Lower lobe of right lung (tissue), 2 donors: Measurements from ENCODE around the gene VAPB. TPM values are rescaled to one million over a fixed set of nuclear protein-coding genes. Genes with fewer than 3 reads are reported as not detected.

Experiments
- ATAC-seq, 2 donors: fragments of 200-7000 bp; cut with Tn5 transposase; one replicate each; pipeline ENCODE4 v1.9.1; 2020 to 2022; ENCODE audit warnings: mild to moderate bottlenecking in 2 of 2, moderate library complexity in 2 of 2
- DNase-seq: peaks from one replicate; pipeline ENCODE4 v3.0.0-alpha.2; 2020
- H3K27ac ChIP-seq: fragments of 200-600 bp; one replicate; pipeline ENCODE4 v1.8.0; 2022
- H3K27me3 ChIP-seq: fragments of 200-600 bp; one replicate; pipeline ENCODE4 v1.8.0; 2022; ENCODE audit warnings: low read depth
- H3K36me3 ChIP-seq: fragments of 200-600 bp; one replicate; pipeline ENCODE4 v1.8.0; 2022; ENCODE audit warnings: mild to moderate bottlenecking
- H3K4me1 ChIP-seq: fragments of 200-600 bp; one replicate; pipeline ENCODE4 v1.8.0; 2022
- H3K4me3 ChIP-seq: fragments of 200-600 bp; one replicate; pipeline ENCODE4 v1.8.0; 2022; ENCODE audit warnings: mild to moderate bottlenecking
- H3K9me3 ChIP-seq: fragments of 200-600 bp; one replicate; pipeline ENCODE4 v1.8.0; 2022
- intact Hi-C: fragments of 100-400 bp; cut with DNase I; formaldehyde crosslinking; loops from one replicate; pipeline ENCODE4 v1.11.0; 2022
- total RNA-seq: library from RNA; stranded (reverse); fragmentation: NEBNext Ultra II Directional; extraction: Animal tissue kit (Norgen Biotek cat#: 25700); gene quantifications from one replicate; pipeline ENCODE4 v1.2.1, GENCODE V29; 2021
- TF ChIP-seq, protein P1 (sequence below): fragments of 200-600 bp; IDR thresholded peaks from one replicate; pipeline ENCODE4 v1.8.0; 2022; ENCODE audit warnings: antibody characterized with exemption, mild to moderate bottlenecking
- donor health status: DM: no; HTN: yes; CAD: no; lungs with severe emphysema.

Gene VAPB
- total RNA-seq, 1 donor from 2014 or later: 44.5 TPM

DNA sequence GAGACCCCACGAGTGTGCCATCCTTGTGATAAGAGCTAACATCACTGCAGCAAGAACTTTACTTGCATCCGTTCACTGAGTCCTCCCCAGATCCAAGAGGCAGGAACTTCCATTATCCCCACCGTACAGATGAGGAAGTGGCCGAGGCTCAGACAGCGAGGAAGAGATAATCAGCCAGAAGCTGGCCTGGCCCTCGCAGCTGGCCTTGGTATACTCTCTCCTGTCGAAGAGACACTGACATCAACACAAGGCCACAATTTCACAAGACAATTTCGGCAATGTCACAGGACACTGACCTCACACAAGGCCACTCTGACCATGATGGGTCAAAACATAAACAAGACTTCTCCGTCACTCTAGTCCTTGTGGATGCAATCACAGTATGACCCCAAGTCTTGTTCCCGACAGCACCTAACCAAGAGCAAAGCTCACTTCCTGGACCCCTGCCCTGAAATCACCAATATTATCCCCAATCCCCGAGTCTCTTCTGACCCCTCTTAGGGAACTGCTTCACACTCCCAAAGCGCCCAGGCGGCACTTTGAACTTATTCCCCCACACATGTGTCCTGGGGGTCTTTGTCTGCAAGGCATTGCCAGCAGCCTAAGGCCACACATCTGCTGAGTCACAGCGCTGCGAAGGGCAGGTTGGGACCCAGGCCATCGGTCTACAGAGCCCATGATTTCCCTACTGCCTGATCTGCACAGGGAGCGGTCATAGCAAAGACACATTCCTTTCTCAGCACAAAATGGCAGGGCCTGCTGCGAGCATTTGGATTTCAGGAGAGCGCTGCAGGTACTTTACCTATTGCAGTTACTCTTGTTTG is 14.8 kb upstream of the VAPB start:
- DNase-seq: peak; percentile 52
- Histone ChIP-seq H3K36me3 (no peaks in the 10 kb centered on the region), H3K4me1 (no peaks in the 10 kb centered on the region), H3K27me3 (no peaks in the 10 kb centered on the region), H3K4me3 (no peak overlapping the region), H3K9me3 (no peaks in the 10 kb centered on the region), H3K27ac (no peak overlapping the region)
- intact Hi-C loops: no loop called here
- peak in 1 of 2 donors; percentile 53 for ATAC-seq
- TF ChIP-seq, protein P1, sequence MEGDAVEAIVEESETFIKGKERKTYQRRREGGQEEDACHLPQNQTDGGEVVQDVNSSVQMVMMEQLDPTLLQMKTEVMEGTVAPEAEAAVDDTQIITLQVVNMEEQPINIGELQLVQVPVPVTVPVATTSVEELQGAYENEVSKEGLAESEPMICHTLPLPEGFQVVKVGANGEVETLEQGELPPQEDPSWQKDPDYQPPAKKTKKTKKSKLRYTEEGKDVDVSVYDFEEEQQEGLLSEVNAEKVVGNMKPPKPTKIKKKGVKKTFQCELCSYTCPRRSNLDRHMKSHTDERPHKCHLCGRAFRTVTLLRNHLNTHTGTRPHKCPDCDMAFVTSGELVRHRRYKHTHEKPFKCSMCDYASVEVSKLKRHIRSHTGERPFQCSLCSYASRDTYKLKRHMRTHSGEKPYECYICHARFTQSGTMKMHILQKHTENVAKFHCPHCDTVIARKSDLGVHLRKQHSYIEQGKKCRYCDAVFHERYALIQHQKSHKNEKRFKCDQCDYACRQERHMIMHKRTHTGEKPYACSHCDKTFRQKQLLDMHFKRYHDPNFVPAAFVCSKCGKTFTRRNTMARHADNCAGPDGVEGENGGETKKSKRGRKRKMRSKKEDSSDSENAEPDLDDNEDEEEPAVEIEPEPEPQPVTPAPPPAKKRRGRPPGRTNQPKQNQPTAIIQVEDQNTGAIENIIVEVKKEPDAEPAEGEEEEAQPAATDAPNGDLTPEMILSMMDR: no peak

GRCh38 chr20:58374906-58375758 is 13.9 kb upstream of the VAPB start:
- Histone ChIP-seq H3K27me3 (no peaks in the 10 kb centered on the region), H3K4me3 (no peak overlapping the region), H3K27ac (no peak overlapping the region), H3K9me3 (no peaks in the 10 kb centered on the region), H3K36me3 (no peaks in the 10 kb centered on the region), H3K4me1 (no peaks in the 10 kb centered on the region)
- ATAC-seq (no peak), DNase-seq (no peak)
- TF ChIP-seq, protein P1: no peak
- intact Hi-C loops: no loop called here

DNA sequence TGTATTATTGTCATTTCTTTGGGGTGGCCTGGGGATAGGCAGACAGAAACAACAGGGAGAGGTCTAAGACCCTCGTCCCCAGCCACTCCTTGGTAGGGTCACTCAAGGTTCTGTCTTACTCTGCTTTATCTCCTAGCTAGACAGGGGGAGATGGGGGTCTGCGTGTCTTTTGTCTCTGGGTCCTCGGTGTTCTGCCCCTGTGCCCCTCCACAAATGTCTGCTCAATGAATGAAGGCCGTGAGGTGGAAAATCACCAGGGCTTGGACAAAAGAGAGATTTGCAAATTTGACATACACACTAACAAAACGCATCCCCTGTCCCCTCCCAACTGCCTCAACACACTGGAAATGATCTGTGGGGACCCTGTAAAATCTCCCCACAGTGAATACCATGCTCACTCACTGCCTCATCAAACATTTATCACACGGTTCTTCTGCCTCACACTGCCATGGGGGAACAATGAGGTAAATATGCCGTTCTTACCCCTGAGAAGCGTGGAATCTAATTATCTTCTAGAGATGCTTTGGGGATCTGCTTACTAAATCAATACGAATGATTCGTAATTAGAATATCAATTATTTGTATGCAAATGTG is 13.2 kb upstream of the VAPB start:
- Histone ChIP-seq H3K4me3 (no peak overlapping the region), H3K27me3 (no peaks in the 10 kb centered on the region), H3K36me3 (no peaks in the 10 kb centered on the region), H3K4me1 (no peaks in the 10 kb centered on the region), H3K27ac (no peak overlapping the region), H3K9me3 (no peaks in the 10 kb centered on the region)
- ATAC-seq: no peak
- intact Hi-C loops: no loop called here
- no peak for DNase-seq
- TF ChIP-seq, protein P1: no peak

DNA sequence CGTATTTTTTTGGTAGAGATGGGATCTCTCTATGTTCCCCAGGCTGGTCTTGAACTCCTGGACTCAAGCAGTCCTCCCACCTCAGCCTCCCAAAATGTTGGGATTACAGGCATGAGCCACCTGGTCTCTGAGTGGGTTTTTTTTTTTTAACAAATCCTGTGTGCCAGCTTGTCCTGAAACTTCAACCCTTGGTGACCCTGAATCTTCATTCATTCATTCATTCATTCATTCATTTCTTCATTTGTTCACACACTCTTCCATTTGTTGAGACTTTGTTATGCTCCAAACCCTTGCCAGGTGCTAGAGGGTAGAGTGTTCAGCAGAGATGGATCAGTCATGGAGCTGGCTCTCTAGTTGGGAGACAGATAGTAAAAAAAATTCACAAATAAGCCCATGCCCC is 12.0 kb upstream of the VAPB start:
- DNase-seq (no peak), ATAC-seq (no peak)
- Histone ChIP-seq H3K9me3 (no peaks in the 10 kb centered on the region), H3K27me3 (no peaks in the 10 kb centered on the region), H3K36me3 (no peaks in the 10 kb centered on the region), H3K4me1 (no peaks in the 10 kb centered on the region), H3K4me3 (no peak overlapping the region), H3K27ac (no peak overlapping the region)
- TF ChIP-seq, protein P1: no peak
- intact Hi-C loops: no loop called here

- Histone ChIP-seq H3K4me3 (no peak overlapping the region), H3K4me1 (no peaks in the 10 kb centered on the region), H3K27me3 (no peaks in the 10 kb centered on the region), H3K27ac (no peak overlapping the region), H3K9me3 (peaks cover 4% of the 10 kb centered on the region), H3K36me3 (no peaks in the 10 kb centered on the region)
- intact Hi-C loops: no loop called here
- no peak for ATAC-seq
- TF ChIP-seq, protein P1: no peak
- no peak for DNase-seq
These were observed 11.1 kb upstream of the VAPB start for GRCh38 chr20:58377766-58378401.
